Activated CD8-positive, alpha-beta memory T cell treated with anti-CD3 and anti-CD28 coated beads, Interleukin-2, amount 10 ng/mL, durations not matched to agents 7 days and 5 days (primary cell): ENCODE results near the gene MOK. TPM values are rescaled to one million over a fixed set of nuclear protein-coding genes. Genes with fewer than 3 reads are reported as not detected.

Experiments used
- ATAC-seq: fragments of 150-1000 bp; cut with Tn5 transposase; one replicate; pipeline ENCODE4 v1.10.0; 2021; ENCODE audit warnings: moderate library complexity
- CTCF ChIA-PET: fragments of 350-600 bp; sonication (Branson Sonifier 250); formaldehyde crosslinking; loops from one replicate; lab custom pipeline; 2021; ENCODE audit warnings: antibody characterized with exemption; lab: Charles Lee
- DNase-seq: peaks from one replicate; pipeline ENCODE4 v3.0.0-alpha.2; 2020
- H3K27ac Mint-ChIP-seq: one replicate; pipeline ENCODE4 v1.8.0; 2021; ENCODE audit warnings: mild to moderate bottlenecking, mixed read lengths
- H3K27me3 Mint-ChIP-seq: one replicate; pipeline ENCODE4 v1.8.0; 2021; ENCODE audit warnings: mixed read lengths
- H3K36me3 Mint-ChIP-seq: one replicate; pipeline ENCODE4 v1.8.0; 2021; ENCODE audit warnings: mild to moderate bottlenecking, mixed read lengths
- H3K4me1 Mint-ChIP-seq: one replicate; pipeline ENCODE4 v1.8.0; 2021; ENCODE audit warnings: mixed read lengths
- H3K4me3 Mint-ChIP-seq: one replicate; pipeline ENCODE4 v1.8.0; 2021; ENCODE audit warnings: mild to moderate bottlenecking, moderate library complexity, mixed read lengths
- H3K9me3 Mint-ChIP-seq: one replicate; pipeline ENCODE4 v1.8.0; 2022; ENCODE audit warnings: low read depth, mixed read lengths
- total RNA-seq, 2 experiments: library from RNA; stranded (reverse); gene quantifications; one replicate each; pipeline ENCODE4 v1.2.3, GENCODE V29; 2021

The MOK gene
- total RNA-seq, 2 experiments from 2014 or later: 3.2 to 3.6 TPM

- CTCF ChIA-PET: interaction anchor here (1.4 kb wide), 2 partner anchors 9 to 19 kb away, joined by 5 read pairs; partner anchors contain the start of gene MOK
- no peaks in the 10 kb centered on the region for H3K9me3 Mint-ChIP-seq
- no peak overlapping the region for H3K4me3 Mint-ChIP-seq
- H3K27ac Mint-ChIP-seq: no peak overlapping the region
- H3K4me1 Mint-ChIP-seq: no peaks in the 10 kb centered on the region
- ATAC-seq (no peak), DNase-seq (no peak)
- H3K27me3 Mint-ChIP-seq: no peaks in the 10 kb centered on the region
- H3K36me3 Mint-ChIP-seq: no peaks in the 10 kb centered on the region
Observed at GRCh38 chr14:102295270-102295669, 9.7 kb downstream of the MOK start.

- Mint-ChIP-seq H3K36me3 (no peaks in the 10 kb centered on the region), H3K27me3 (no peaks in the 10 kb centered on the region), H3K9me3 (no peaks in the 10 kb centered on the region), H3K4me3 (no peak overlapping the region), H3K4me1 (no peaks in the 10 kb centered on the region), H3K27ac (no peak overlapping the region)
- no peak for ATAC-seq
- DNase-seq: no peak
- CTCF ChIA-PET: no interaction called here
Observed at GRCh38 chr14:102293781-102294180, 11.2 kb downstream of the MOK start.

GRCh38 chr14:102292441-102292840 is 12.5 kb downstream of the MOK start:
- CTCF ChIA-PET: no interaction called here
- H3K9me3 Mint-ChIP-seq: no peaks in the 10 kb centered on the region
- no peak for DNase-seq
- no peaks in the 10 kb centered on the region for H3K27me3 Mint-ChIP-seq
- H3K27ac Mint-ChIP-seq: no peak overlapping the region
- ATAC-seq: no peak
- H3K36me3 Mint-ChIP-seq: no peaks in the 10 kb centered on the region
- no peaks in the 10 kb centered on the region for H3K4me1 Mint-ChIP-seq
- no peak overlapping the region for H3K4me3 Mint-ChIP-seq

GRCh38 chr14:102288139-102288538 is 16.8 kb downstream of the MOK start:
- Mint-ChIP-seq H3K27ac (no peak overlapping the region), H3K9me3 (no peaks in the 10 kb centered on the region), H3K27me3 (no peaks in the 10 kb centered on the region), H3K4me3 (no peak overlapping the region), H3K36me3 (no peaks in the 10 kb centered on the region), H3K4me1 (no peaks in the 10 kb centered on the region)
- CTCF ChIA-PET: no interaction called here
- ATAC-seq: no peak
- DNase-seq: no peak

GRCh38 chr14:102285106-102285505 is 19.9 kb downstream of the MOK start:
- no peak for ATAC-seq
- Mint-ChIP-seq H3K9me3 (no peaks in the 10 kb centered on the region), H3K27ac (no peak overlapping the region), H3K4me1 (no peaks in the 10 kb centered on the region), H3K27me3 (no peaks in the 10 kb centered on the region), H3K4me3 (no peak overlapping the region), H3K36me3 (no peaks in the 10 kb centered on the region)
- DNase-seq: no peak
- CTCF ChIA-PET: no interaction called here

GRCh38 chr14:102283631-102284129 is 21.3 kb downstream of the MOK start:
- ATAC-seq: no peak
- DNase-seq: no peak
- CTCF ChIA-PET: interaction anchor here (0.6 kb wide), 1 partner anchor 232 kb away, joined by 3 read pairs; no protein-coding TSS in a partner anchor
- no peak overlapping the region for H3K27ac Mint-ChIP-seq
- H3K36me3 Mint-ChIP-seq: no peaks in the 10 kb centered on the region
- no peak overlapping the region for H3K4me3 Mint-ChIP-seq
- no peaks in the 10 kb centered on the region for H3K9me3 Mint-ChIP-seq
- no peaks in the 10 kb centered on the region for H3K27me3 Mint-ChIP-seq
- H3K4me1 Mint-ChIP-seq: no peaks in the 10 kb centered on the region

GRCh38 chr14:102282751-102283465 is 22.1 kb downstream of the MOK start:
- CTCF ChIA-PET: no interaction called here
- no peaks in the 10 kb centered on the region for H3K4me1 Mint-ChIP-seq
- DNase-seq (no peak), ATAC-seq (no peak)
- no peaks in the 10 kb centered on the region for H3K36me3 Mint-ChIP-seq
- no peak overlapping the region for H3K4me3 Mint-ChIP-seq
- H3K27ac Mint-ChIP-seq: no peak overlapping the region
- H3K9me3 Mint-ChIP-seq: no peaks in the 10 kb centered on the region
- H3K27me3 Mint-ChIP-seq: no peaks in the 10 kb centered on the region

GRCh38 chr14:102280376-102280962 is 24.5 kb downstream of the MOK start:
- DNase-seq: no peak
- Mint-ChIP-seq H3K4me3 (no peak overlapping the region), H3K27ac (no peak overlapping the region), H3K4me1 (no peaks in the 10 kb centered on the region), H3K36me3 (no peaks in the 10 kb centered on the region), H3K27me3 (no peaks in the 10 kb centered on the region), H3K9me3 (no peaks in the 10 kb centered on the region)
- ATAC-seq: no peak
- CTCF ChIA-PET: no interaction called here

GRCh38 chr14:102279688-102280348 is 25.1 kb downstream of the MOK start:
- DNase-seq (no peak), ATAC-seq (no peak)
- H3K27ac Mint-ChIP-seq: no peak overlapping the region
- CTCF ChIA-PET: no interaction called here
- H3K9me3 Mint-ChIP-seq: no peaks in the 10 kb centered on the region
- no peaks in the 10 kb centered on the region for H3K36me3 Mint-ChIP-seq
- no peak overlapping the region for H3K4me3 Mint-ChIP-seq
- H3K27me3 Mint-ChIP-seq: no peaks in the 10 kb centered on the region
- no peaks in the 10 kb centered on the region for H3K4me1 Mint-ChIP-seq

- Mint-ChIP-seq H3K27ac (no peak overlapping the region), H3K9me3 (no peaks in the 10 kb centered on the region), H3K4me3 (no peak overlapping the region), H3K27me3 (no peaks in the 10 kb centered on the region), H3K4me1 (no peaks in the 10 kb centered on the region), H3K36me3 (no peaks in the 10 kb centered on the region)
- CTCF ChIA-PET: no interaction called here
- no peak for DNase-seq
- ATAC-seq: no peak
Observed at GRCh38 chr14:102279282-102279681, 25.7 kb downstream of the MOK start.

GRCh38 chr14:102278631-102278935 is 26.4 kb downstream of the MOK start:
- Mint-ChIP-seq H3K36me3 (no peaks in the 10 kb centered on the region), H3K27me3 (no peaks in the 10 kb centered on the region), H3K9me3 (no peaks in the 10 kb centered on the region), H3K4me1 (no peaks in the 10 kb centered on the region), H3K27ac (no peak overlapping the region), H3K4me3 (no peak overlapping the region)
- CTCF ChIA-PET: no interaction called here
- no peak for DNase-seq
- ATAC-seq: no peak

- DNase-seq: no peak
- CTCF ChIA-PET: no interaction called here
- ATAC-seq: no peak
- H3K4me3 Mint-ChIP-seq: no peak overlapping the region
- no peaks in the 10 kb centered on the region for H3K36me3 Mint-ChIP-seq
- H3K4me1 Mint-ChIP-seq: no peaks in the 10 kb centered on the region
- H3K27me3 Mint-ChIP-seq: no peaks in the 10 kb centered on the region
- no peaks in the 10 kb centered on the region for H3K9me3 Mint-ChIP-seq
- no peak overlapping the region for H3K27ac Mint-ChIP-seq
Observed at GRCh38 chr14:102277874-102278630, 26.9 kb downstream of the MOK start.

- Mint-ChIP-seq H3K9me3 (no peaks in the 10 kb centered on the region), H3K27me3 (no peaks in the 10 kb centered on the region), H3K27ac (no peak overlapping the region), H3K36me3 (no peaks in the 10 kb centered on the region), H3K4me3 (no peak overlapping the region), H3K4me1 (no peaks in the 10 kb centered on the region)
- ATAC-seq: no peak
- DNase-seq: no peak
- CTCF ChIA-PET: no interaction called here
Observed at GRCh38 chr14:102275866-102276265, 29.1 kb downstream of the MOK start.
